Transverse colon (tissue), 4 donors: ENCODE results near the gene SYK. TPM values are rescaled to one million over a fixed set of nuclear protein-coding genes. Genes with fewer than 3 reads are reported as not detected.

Source experiments
- DNase-seq: peaks from one replicate; pipeline ENCODE4 v3.0.0-alpha.2; 2019
- H3K27ac ChIP-seq, 4 donors: fragments of 200-600 bp; sonication (generic); 2 replicates each; pipeline ENCODE4 v1.5.1; 2016 to 2018; ENCODE audit warnings: inconsistent platforms in 4 of 4
- H3K27me3 ChIP-seq: fragments of 200-600 bp; sonication (generic); 2 replicates; pipeline ENCODE4 v1.5.1; 2017; ENCODE audit warnings: inconsistent platforms
- H3K36me3 ChIP-seq, 4 donors: fragments of 200-600 bp; sonication (generic); 2 replicates each; pipeline ENCODE4 v1.5.1; 2017 to 2019; ENCODE audit warnings: inconsistent platforms in 4 of 4
- H3K4me1 ChIP-seq, 4 donors: fragments of 200-600 bp; sonication (generic); 2 replicates each; pipeline ENCODE4 v1.5.1; 2017 to 2020; ENCODE audit warnings: inconsistent platforms in 4 of 4
- H3K4me3 ChIP-seq, 4 donors: fragments of 200-600 bp; sonication (generic); 1 replicate in 1 of 4; 2 replicates in 3 of 4; pipeline versions ENCODE4 v1.5.1 to v1.6.1; 2017 to 2019; ENCODE audit warnings: inconsistent platforms in 4 of 4
- H3K9me3 ChIP-seq, 2 donors: fragments of 200-600 bp; sonication (generic); 2 replicates each; pipeline ENCODE4 v1.5.1; 2017 to 2019; ENCODE audit warnings: inconsistent platforms in 2 of 2
- EP300 ChIP-seq: sonication (generic); formaldehyde crosslinking; IDR thresholded peaks from one replicate; pipeline ENCODE4 v1.6.1; 2017; ENCODE audit warnings: antibody characterized with exemption, low read depth
- POLR2A ChIP-seq: fragments of 450-650 bp; IDR thresholded peaks from one replicate; pipeline ENCODE4 v1.6.1; 2016; ENCODE audit warnings: antibody characterized with exemption, mild to moderate bottlenecking, moderate library complexity
- POLR2AphosphoS5 ChIP-seq, 3 donors: sonication (generic); formaldehyde crosslinking; IDR thresholded peaks; one replicate each; pipeline ENCODE4 v1.6.1; 2016; ENCODE audit warnings: antibody characterized with exemption in 3 of 3
- WGBS, 2 donors: methylation state at CpG; one replicate each; pipeline ENCODE4 v1.1.5; 2018; ENCODE audit warnings: low coverage in 1 of 2; 5-methylcytosine and 5-hydroxymethylcytosine counted together
- in situ Hi-C, 4 donors: fragments of 200-750 bp; cut with MboI; loops; one replicate each; pipeline versions ENCODE4 v1.15.0 to v1.15.1; 2017; ENCODE audit warnings: low sequenced_read_pairs in 3 of 4, low pct_ligation_motif_present in 1 of 4, low pct_unique_long_range_greater_than_20kb in 1 of 4
- intact Hi-C: fragments of 100-400 bp; cut with DNase I; formaldehyde crosslinking; loops from one replicate; pipeline ENCODE4 v1.15.1; 2023; ENCODE audit warnings: low total_unique reads
- total RNA-seq, 4 donors: library from RNA; depleted of rRNA; stranded (reverse); fragments of >200 nt; gene quantifications; one replicate each; pipeline ENCODE4 v1.1.0, GENCODE V29; 2016
- TF ChIP-seq, protein P1 (sequence below), 5 experiments: fragments of 200-600 bp in 3 of 5; fragments of 450-650 bp in 2 of 5; sonication (generic) in 3 of 5; IDR thresholded peaks; 1 replicate in 2 of 5; 2 replicates in 3 of 5; pipeline ENCODE4 v1.5.1; 2016 to 2017; ENCODE audit warnings: antibody characterized with exemption in 5 of 5, inconsistent platforms in 3 of 5, mild to moderate bottlenecking in 2 of 5, moderate library complexity in 1 of 5

The SYK gene
- total RNA-seq, 4 donors from 2014 or later, result 32.2 to 534 (median 34.3) TPM

DNA sequence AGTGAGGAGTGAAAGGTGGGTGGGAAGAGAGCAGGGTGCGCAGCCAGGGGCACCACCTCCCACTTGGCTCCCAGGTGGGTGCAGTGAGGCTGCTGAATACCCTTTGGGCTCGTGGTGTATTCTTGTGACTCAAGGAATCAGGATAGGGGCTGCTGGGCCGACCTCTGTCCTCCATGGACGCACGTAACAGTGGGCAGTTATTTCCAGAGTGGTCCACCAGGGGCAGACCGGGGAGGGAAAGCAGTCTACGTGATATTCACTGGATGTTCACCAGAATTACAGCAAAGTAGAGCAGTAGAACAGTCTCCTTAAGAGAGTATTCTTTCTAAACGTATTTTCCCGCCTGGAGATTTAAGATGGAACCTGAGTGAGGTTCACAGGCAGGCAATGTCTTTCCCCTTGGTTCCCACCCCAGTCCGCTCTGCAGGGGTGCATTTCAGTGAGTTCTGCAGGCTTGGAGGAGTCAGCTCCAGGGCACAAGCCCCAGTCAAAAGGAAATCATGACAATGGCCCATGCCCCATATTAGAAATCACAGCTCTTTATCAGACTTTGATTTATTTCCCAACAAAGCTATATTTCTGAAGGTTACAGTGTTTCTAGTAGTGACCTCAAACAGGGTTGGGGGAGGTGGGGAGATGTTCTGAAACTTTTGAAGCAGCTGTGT lies 88.7 kb downstream of the SYK start:
- H3K9me3 ChIP-seq, result no peaks in the 10 kb centered on the region
- H3K27ac ChIP-seq, result no peak overlapping the region
- intact Hi-C loops (no loop called here), in situ Hi-C loops (no loop called here)
- WGBS, 2 donors, result 90 to 92% methylated on average over 5 to 10 of the region's 10 CpGs
- H3K4me3 ChIP-seq, result no peak overlapping the region
- H3K27me3 ChIP-seq, result no peaks in the 10 kb centered on the region
- DNase-seq, result no peak
- no peak for TF ChIP-seq POLR2A
- TF ChIP-seq, protein P1, sequence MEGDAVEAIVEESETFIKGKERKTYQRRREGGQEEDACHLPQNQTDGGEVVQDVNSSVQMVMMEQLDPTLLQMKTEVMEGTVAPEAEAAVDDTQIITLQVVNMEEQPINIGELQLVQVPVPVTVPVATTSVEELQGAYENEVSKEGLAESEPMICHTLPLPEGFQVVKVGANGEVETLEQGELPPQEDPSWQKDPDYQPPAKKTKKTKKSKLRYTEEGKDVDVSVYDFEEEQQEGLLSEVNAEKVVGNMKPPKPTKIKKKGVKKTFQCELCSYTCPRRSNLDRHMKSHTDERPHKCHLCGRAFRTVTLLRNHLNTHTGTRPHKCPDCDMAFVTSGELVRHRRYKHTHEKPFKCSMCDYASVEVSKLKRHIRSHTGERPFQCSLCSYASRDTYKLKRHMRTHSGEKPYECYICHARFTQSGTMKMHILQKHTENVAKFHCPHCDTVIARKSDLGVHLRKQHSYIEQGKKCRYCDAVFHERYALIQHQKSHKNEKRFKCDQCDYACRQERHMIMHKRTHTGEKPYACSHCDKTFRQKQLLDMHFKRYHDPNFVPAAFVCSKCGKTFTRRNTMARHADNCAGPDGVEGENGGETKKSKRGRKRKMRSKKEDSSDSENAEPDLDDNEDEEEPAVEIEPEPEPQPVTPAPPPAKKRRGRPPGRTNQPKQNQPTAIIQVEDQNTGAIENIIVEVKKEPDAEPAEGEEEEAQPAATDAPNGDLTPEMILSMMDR (IDR thresholded peaks at IDR 0.05), result no peak
- peaks cover 0 to 25% (median 4%) of the 10 kb centered on the region in 4 donors for H3K36me3 ChIP-seq
- H3K4me1 ChIP-seq, result no peaks in the 10 kb centered on the region

DNA sequence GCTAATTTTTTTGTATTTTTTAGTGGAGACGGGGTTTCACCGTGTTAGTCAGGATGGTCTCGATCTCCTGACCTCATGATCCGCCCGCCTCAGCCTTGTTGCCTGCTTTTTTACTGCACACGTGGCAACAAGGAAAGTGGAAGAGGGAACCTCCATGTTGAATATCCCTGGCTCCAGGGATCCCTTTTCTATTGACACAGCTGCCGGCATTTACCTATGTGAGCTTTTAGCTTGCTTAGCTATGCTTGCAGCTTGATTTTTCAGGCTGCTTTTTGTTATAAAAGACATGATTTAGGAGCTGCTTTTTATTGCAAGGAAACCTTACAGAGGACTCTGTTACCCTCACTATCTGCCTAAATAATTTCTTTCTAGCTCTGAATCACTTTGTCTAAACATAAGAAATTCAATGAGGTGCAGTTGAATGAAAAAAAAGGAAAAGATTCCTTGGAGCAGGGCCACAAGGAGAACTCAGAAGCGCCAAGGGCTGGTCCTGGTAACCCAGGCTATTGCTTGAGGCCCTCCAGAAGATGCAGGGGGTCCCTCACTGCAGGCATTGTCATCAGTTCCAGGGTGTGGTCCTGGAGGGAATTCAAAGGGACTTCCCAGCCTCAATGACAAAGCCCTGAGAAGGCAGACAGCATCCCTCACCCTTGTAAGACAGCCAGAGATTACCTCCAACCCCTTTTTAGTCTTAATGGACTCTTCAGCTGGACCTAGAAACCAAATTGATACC lies 89.9 kb downstream of the SYK start:
- DNase-seq, result no peak
- intact Hi-C loops, result no loop called here
- no peak overlapping the region for H3K4me3 ChIP-seq
- TF ChIP-seq POLR2A, result no peak
- no peak for TF ChIP-seq EP300
- no peak for TF ChIP-seq POLR2AphosphoS5 (IDR thresholded peaks at IDR 0.05)
- TF ChIP-seq, protein P1 (IDR thresholded peaks at IDR 0.05), result no peak
- no peak overlapping the region for H3K27ac ChIP-seq
- in situ Hi-C loops, result no loop called here
- 85 to 90% methylated on average over 7 to 8 of the region's 8 CpGs for WGBS, 2 donors
- H3K27me3 ChIP-seq, result no peaks in the 10 kb centered on the region
- H3K4me1 ChIP-seq, result no peaks in the 10 kb centered on the region
- no peaks in the 10 kb centered on the region for H3K9me3 ChIP-seq
- H3K36me3 ChIP-seq, result peaks cover 0 to 25% (median 4%) of the 10 kb centered on the region in 4 donors

DNA sequence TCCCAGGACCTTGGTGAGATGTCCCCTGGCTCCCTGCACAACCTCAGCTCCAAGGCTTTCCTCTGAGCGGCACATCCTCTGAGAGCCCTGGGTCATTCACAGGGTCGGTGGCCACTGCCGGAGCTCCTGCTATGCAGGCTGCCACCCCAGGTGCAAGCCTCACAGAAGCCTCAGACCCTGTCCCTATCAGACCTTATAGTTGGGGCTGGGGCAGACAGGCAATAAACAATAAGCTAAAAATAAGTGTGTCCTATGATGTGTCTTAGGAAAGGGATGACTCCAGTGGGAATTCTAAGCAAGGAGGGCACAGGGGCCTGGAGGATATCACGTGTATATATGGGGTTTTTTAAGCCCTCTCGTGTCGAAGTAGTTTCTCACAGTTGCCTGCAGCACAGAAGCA lies 91.3 kb downstream of the SYK start:
- in situ Hi-C loops (no loop called here), intact Hi-C loops (no loop called here)
- H3K9me3 ChIP-seq, result no peaks in the 10 kb centered on the region
- TF ChIP-seq POLR2A (no peak), EP300 (no peak), POLR2AphosphoS5 (IDR thresholded peaks at IDR 0.05) (no peak)
- TF ChIP-seq, protein P1 (IDR thresholded peaks at IDR 0.05), result no peak
- WGBS, 2 donors, result 89% methylated on average over 3 to 6 of the region's 6 CpGs
- H3K27me3 ChIP-seq, result no peaks in the 10 kb centered on the region
- DNase-seq, result no peak
- no peak overlapping the region for H3K4me3 ChIP-seq
- H3K27ac ChIP-seq, result no peak overlapping the region
- H3K36me3 ChIP-seq, result peaks cover 0 to 21% (median 3%) of the 10 kb centered on the region in 4 donors
- H3K4me1 ChIP-seq, result no peaks in the 10 kb centered on the region

DNA sequence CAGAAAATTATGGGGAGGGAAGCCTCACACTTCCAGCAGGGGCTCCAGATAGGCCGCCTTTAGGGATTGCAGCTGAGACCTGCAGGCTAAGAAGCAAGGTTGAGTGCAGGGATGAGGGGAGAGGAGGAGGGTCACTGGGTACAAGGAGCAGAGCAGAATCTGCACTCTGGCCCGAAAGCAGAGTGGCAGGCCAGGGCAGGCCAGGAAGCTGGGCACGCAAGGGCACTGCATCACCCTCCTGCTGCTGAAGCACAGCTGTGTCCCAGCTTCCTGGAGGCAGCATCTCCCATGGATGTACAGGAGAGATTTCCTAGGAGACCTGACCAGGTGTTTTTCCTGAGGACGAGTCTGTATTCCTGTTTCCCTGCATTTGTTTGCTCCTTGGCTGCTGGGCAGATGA lies 92.1 kb downstream of the SYK start:
- in situ Hi-C loops (no loop called here), intact Hi-C loops (no loop called here)
- no peak overlapping the region for H3K27ac ChIP-seq
- no peaks in the 10 kb centered on the region for H3K27me3 ChIP-seq
- WGBS, 2 donors, result 98 to 100% methylated on average over 1 to 4 of the region's 4 CpGs
- H3K9me3 ChIP-seq, result no peaks in the 10 kb centered on the region
- H3K4me1 ChIP-seq, result no peaks in the 10 kb centered on the region
- DNase-seq, result no peak
- no peak for TF ChIP-seq POLR2A
- TF ChIP-seq, protein P1 (IDR thresholded peaks at IDR 0.05), result no peak
- TF ChIP-seq EP300, result no peak
- TF ChIP-seq POLR2AphosphoS5 (IDR thresholded peaks at IDR 0.05), result no peak
- no peak overlapping the region for H3K4me3 ChIP-seq
- H3K36me3 ChIP-seq, result peaks cover 0 to 13% (median 0%) of the 10 kb centered on the region in 4 donors
